Psoas muscle (tissue), 8 donors: Measurements from ENCODE around the gene PFKL. TPM values are rescaled to one million over a fixed set of nuclear protein-coding genes. Genes with fewer than 3 reads are reported as not detected.

Experiments used
- ATAC-seq, 4 donors: fragments of 200-7000 bp; cut with Tn5 transposase; one replicate each; pipeline ENCODE4 v1.9.1; 2020; ENCODE audit warnings: moderate library complexity in 3 of 4, mild to moderate bottlenecking in 2 of 4
- DNase-seq, 2 donors: peaks; one replicate each; pipeline ENCODE4 v3.0.0-alpha.2; 2020
- H3K27ac ChIP-seq: fragments of 200-600 bp; one replicate; pipeline ENCODE4 v1.8.0; 2022
- H3K27me3 ChIP-seq, 3 donors: fragments of 200-600 bp in 1 of 3; one replicate each; pipeline versions ENCODE4 v1.6.1 to v1.8.0; 2013 to 2022; ENCODE audit warnings: low read length in 2 of 3, mild to moderate bottlenecking in 2 of 3, moderate library complexity in 1 of 3; ENCODE audit not compliant: insufficient read depth in 3 of 3
- H3K36me3 ChIP-seq, 2 donors: fragments of 200-600 bp in 1 of 2; one replicate each; pipeline versions ENCODE4 v1.6.1 to v1.8.0; 2013 to 2022; ENCODE audit warnings: low read depth in 1 of 2, mild to moderate bottlenecking in 1 of 2, moderate library complexity in 1 of 2; ENCODE audit not compliant: insufficient read depth in 1 of 2
- H3K4me1 ChIP-seq: fragments of 200-600 bp; one replicate; pipeline ENCODE4 v1.8.0; 2022
- H3K4me3 ChIP-seq: fragments of 200-600 bp; one replicate; pipeline ENCODE4 v1.8.0; 2022; ENCODE audit warnings: mild to moderate bottlenecking
- H3K9me3 ChIP-seq: fragments of 200-600 bp; one replicate; pipeline ENCODE4 v1.8.0; 2022
- WGBS, 3 donors: extraction: QIAGEN DNeasy Blood & Tissue Kit; methylation state at CpG; one replicate each; pipeline versions ENCODE4 v1.1.6 to v1.1.7; 2013; 5-methylcytosine and 5-hydroxymethylcytosine counted together
- intact Hi-C, 2 donors: fragments of 100-400 bp; cut with DNase I; formaldehyde crosslinking; loops; one replicate each; pipeline versions ENCODE4 v1.11.0 to v1.14.2; 2022
- polyA plus RNA-seq, 3 donors: library from polyadenylated mRNA; stranded (reverse); fragments of 200-250 nt; gene quantifications; one replicate each; pipeline ENCODE4 v1.2.3, GENCODE V29; 2013
- total RNA-seq, 4 donors: library from RNA; stranded (reverse); fragmentation: NEBNext Ultra II Directional in 2 of 4; extraction: Animal tissue kit (Norgen Biotek cat#: 25700) in 2 of 4; gene quantifications; one replicate each; pipeline versions ENCODE4 v1.2.1 to v1.2.4, GENCODE V29; 2021 to 2023
- TF ChIP-seq, protein P1 (sequence below): fragments of 200-600 bp; IDR thresholded peaks from one replicate; pipeline ENCODE4 v1.8.0; 2022; ENCODE audit warnings: antibody characterized with exemption
- donor health status: healthy with polysubstance abuse.
- donor health status: DM: no; HTN: no; CAD: no; lungs with moderate emphysema.
- donor health status: Bipolar disorder and iron deficiency.
- donor health status: healthy.
- donor health status: DM: yes; HTN: yes; CAD: no.
- donor health status: DM: no; HTN: no; CAD: no.
- donor health status: DM: no; HTN: no; CAD: no.
- donor health status: DM: yes; HTN: yes; CAD: no.

Gene PFKL
- total and polyA plus RNA-seq, 7 donors, result 9.2 to 33.6 (median 21.2) TPM

DNA sequence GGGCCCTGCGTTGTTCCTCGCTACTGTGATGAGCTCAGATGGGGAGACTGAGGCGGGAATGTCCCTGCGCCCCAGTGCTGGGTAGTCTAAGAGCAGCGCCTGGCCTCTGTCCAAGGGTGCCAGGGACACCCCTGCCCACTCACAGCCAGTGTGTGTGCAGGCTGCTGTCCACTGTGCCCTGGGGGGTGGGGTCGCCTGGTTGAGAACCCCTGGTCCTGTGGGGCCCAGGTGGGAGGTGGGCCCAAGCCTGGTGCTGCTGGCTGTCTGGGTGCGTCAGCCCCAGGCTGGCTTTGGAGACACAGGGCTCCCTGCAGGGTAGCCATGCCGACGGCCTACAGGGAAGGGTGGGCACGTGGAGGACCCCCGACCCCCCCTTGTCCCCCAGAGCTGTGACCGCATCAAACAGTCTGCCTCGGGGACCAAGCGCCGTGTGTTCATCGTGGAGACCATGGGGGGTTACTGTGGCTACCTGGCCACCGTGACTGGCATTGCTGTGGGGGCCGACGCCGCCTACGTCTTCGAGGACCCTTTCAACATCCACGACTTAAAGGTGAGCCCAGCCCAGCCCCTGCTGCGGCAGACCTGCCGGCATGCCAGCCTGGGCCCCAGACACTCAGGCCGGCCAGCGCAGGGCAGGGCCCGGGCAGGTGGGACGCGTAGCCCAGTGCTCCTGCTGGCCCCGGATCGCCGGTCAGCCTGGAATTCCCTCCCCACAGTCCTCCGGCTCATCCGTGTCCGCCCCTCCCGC lies 24.4 kb downstream of the PFKL start:
- DNase-seq (no peak), ATAC-seq (peak in 1 of 4 donors; percentile 21)
- Histone ChIP-seq H3K36me3 (peaks cover 0 to 45% of the 10 kb centered on the region in 2 donors), H3K27me3 (no peaks in the 10 kb centered on the region), H3K27ac (no peak overlapping the region), H3K4me1 (no peaks in the 10 kb centered on the region), H3K9me3 (no peaks in the 10 kb centered on the region), H3K4me3 (peak overlapping the region; percentile 30)
- TF ChIP-seq, protein P1, sequence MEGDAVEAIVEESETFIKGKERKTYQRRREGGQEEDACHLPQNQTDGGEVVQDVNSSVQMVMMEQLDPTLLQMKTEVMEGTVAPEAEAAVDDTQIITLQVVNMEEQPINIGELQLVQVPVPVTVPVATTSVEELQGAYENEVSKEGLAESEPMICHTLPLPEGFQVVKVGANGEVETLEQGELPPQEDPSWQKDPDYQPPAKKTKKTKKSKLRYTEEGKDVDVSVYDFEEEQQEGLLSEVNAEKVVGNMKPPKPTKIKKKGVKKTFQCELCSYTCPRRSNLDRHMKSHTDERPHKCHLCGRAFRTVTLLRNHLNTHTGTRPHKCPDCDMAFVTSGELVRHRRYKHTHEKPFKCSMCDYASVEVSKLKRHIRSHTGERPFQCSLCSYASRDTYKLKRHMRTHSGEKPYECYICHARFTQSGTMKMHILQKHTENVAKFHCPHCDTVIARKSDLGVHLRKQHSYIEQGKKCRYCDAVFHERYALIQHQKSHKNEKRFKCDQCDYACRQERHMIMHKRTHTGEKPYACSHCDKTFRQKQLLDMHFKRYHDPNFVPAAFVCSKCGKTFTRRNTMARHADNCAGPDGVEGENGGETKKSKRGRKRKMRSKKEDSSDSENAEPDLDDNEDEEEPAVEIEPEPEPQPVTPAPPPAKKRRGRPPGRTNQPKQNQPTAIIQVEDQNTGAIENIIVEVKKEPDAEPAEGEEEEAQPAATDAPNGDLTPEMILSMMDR, result no peak
- 92 to 95% (median 93%) methylated on average over 35 to 37 of the region's 37 CpGs for WGBS, 3 donors
- intact Hi-C loops, result loop anchor here in 1 of 2 donors (10.0 kb wide), 1 partner anchor 61 kb away; no protein-coding TSS in a partner anchor

DNA sequence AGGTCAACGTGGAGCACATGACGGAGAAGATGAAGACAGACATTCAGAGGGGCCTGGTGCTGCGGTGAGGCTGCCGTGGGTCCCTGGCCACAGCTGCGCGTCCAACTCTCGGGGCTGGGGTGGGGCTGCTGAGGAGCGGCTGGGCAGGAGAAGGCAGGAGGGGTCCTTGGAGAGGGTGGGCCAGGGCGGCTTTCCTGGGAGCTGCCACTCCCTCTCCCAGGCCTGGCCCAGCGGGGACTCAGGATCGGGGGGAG lies 24.9 kb downstream of the PFKL start:
- WGBS, 3 donors, result 90 to 94% (median 93%) methylated on average over 11 of the region's 11 CpGs
- no peak for ATAC-seq
- intact Hi-C loops, result loop anchor here in 1 of 2 donors (10.0 kb wide), 1 partner anchor 60 kb away; no protein-coding TSS in a partner anchor
- peaks cover 0 to 44% of the 10 kb centered on the region in 2 donors for H3K36me3 ChIP-seq
- TF ChIP-seq, protein P1, result no peak
- H3K9me3 ChIP-seq, result no peaks in the 10 kb centered on the region
- no peak for DNase-seq
- H3K27ac ChIP-seq, result no peak overlapping the region
- H3K27me3 ChIP-seq, result no peaks in the 10 kb centered on the region
- no peak overlapping the region for H3K4me3 ChIP-seq
- H3K4me1 ChIP-seq, result no peaks in the 10 kb centered on the region

GRCh38 chr21:44325386-44326271 lies 25.8 kb downstream of the PFKL start:
- H3K4me1 ChIP-seq, result no peaks in the 10 kb centered on the region
- H3K27me3 ChIP-seq, result no peaks in the 10 kb centered on the region
- DNase-seq, result no peak
- no peak overlapping the region for H3K4me3 ChIP-seq
- TF ChIP-seq, protein P1, result no peak
- H3K36me3 ChIP-seq, result peaks cover 0 to 42% of the 10 kb centered on the region in 2 donors
- intact Hi-C loops, result loop anchor here in 1 of 2 donors (10.0 kb wide), 1 partner anchor 59 kb away; no protein-coding TSS in a partner anchor
- no peaks in the 10 kb centered on the region for H3K9me3 ChIP-seq
- no peak for ATAC-seq
- 82 to 84% (median 83%) methylated on average over 42 to 44 of the region's 44 CpGs for WGBS, 3 donors
- no peak overlapping the region for H3K27ac ChIP-seq

DNA sequence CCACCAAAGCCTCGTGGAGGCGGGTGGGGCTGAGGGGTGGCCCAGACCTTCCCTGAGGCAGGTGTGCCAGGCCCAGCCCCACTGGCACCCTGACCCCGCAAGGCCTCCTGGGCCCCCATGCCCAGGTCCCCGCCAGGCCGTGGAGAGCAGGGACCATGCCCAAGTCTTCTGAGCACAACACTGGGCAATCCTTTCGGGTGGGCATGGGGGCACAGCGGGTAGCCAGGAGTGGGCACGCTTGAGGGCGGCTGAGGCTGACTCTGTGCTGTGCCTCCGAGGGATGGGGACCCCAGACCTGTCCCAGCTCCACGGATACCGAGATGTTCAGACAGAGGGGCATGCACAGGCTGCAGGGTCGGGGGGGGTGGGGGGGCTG lies 26.4 kb downstream of the PFKL start:
- WGBS, 3 donors, result 86 to 92% (median 91%) methylated on average over 11 to 13 of the region's 13 CpGs
- Histone ChIP-seq H3K27ac (no peak overlapping the region), H3K4me3 (no peak overlapping the region), H3K27me3 (no peaks in the 10 kb centered on the region), H3K36me3 (peaks cover 0 to 42% of the 10 kb centered on the region in 2 donors), H3K4me1 (no peaks in the 10 kb centered on the region), H3K9me3 (no peaks in the 10 kb centered on the region)
- intact Hi-C loops, result loop anchor here in 1 of 2 donors (10.0 kb wide), 1 partner anchor 59 kb away; no protein-coding TSS in a partner anchor
- TF ChIP-seq, protein P1, result no peak
- ATAC-seq (no peak), DNase-seq (no peak)
